Measurements from ENCODE around the gene ATP11C.
A peak's percentile ranks its signal among the peaks of the same experiment; 100 is the strongest.
"Not testable (repeated sequence)": the region's sequence is repeated elsewhere in the genome, so short reads cannot be mapped to it uniquely, and the experiment has no call there.

ATP11C gene

DNA sequence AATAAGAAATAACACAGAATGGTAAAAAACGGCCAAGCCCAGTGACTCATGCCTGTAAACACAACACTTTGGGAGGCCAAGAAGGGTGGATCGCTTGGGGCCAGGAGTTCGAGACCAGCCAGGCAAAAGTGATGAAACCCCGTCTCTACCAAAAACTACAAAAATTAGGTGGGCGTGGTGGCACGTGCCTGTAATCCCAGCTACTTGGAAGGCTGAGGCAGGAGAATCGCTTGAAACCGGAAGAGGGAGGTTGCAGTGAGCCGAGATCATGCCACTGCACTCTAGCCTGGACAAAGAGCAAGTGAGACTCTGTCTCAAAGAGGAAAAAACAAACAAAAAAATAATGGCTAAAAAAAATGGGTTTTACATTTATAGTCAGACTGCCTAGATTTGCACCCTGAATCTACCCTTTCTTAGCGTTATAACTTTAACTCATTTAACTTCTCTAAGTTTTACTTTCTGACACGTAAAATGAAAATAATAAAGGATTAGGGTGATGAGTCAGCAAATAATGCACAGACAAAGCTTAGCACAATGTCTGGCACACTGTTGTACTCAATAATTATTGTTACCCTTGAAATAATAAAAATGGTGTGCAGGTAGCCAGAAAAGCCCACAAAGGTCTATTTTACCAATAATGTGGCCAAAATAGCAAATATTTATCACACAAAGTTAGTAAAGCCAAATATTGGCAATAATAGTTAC is 55.0 kb downstream of the ATP11C start:
- in situ Hi-C loops (cut with MboI; ENCODE audit: low pct_unique_long_range_greater_than_20kb, low sequenced_read_pairs), result no loop called here
- no peak for DNase-seq

DNA sequence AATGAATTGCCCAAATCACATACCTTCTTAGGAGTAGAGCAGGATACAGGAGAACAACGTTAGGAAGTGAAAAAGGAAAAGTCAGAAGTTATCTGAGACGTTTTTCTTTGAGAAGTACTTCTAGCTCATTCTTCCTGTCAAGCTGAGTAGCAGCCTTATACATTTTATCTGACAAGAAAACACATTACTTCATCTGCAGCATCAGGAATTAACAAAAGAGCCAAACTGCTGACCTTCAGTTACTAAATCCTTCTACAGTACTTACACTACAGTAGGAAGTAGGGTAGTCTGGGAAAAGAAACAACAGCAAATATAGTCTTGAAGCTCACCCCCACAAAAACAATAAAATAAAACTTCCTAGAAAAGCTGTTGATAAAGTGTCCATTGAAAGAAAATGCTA is 57.0 kb downstream of the ATP11C start:
- no peak for DNase-seq
- in situ Hi-C loops (cut with MboI; ENCODE audit: low pct_unique_long_range_greater_than_20kb, low sequenced_read_pairs), result no loop called here

DNA sequence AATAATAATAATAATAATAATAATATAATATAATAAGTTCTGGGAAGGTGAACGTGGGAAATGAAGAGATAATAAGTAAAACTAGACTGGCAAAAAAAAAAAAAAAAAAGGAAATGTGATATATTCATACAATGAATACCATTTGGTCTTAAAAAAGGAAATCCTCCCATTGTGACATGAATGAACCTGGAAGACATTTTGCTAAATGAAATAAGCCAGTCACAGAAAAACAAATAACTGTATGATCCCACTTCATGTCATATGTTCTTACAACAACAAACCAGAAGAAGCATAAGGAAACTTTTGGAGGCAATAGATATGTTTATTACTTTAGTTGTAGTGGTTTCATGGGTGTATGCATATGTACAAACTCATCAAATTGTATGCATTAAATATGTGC is 63.1 kb downstream of the ATP11C start:
- in situ Hi-C loops (cut with MboI; ENCODE audit: low pct_unique_long_range_greater_than_20kb, low sequenced_read_pairs), result no loop called here
- DNase-seq, result no peak

DNA sequence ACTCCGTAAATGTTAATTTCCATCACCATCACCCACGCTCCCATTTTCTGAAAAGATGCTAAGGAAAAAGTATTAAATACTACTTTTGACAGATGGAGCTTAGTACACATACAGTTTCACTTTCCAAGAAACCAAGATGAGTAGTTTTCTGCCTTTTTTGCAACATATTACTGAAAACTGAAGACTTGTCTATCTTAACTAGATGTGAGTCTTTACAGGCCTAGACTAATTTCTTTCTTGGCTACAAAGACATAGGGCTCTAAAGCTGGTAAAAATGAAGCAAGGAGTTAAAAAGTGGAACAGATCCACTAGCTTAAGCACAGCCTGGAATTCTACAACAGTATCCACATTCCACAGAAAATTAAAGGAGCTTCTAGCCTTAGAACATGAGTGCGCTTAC is 68.2 kb downstream of the ATP11C start:
- no peak for DNase-seq
- in situ Hi-C loops (cut with MboI; ENCODE audit: low pct_unique_long_range_greater_than_20kb, low sequenced_read_pairs), result no loop called here

DNA sequence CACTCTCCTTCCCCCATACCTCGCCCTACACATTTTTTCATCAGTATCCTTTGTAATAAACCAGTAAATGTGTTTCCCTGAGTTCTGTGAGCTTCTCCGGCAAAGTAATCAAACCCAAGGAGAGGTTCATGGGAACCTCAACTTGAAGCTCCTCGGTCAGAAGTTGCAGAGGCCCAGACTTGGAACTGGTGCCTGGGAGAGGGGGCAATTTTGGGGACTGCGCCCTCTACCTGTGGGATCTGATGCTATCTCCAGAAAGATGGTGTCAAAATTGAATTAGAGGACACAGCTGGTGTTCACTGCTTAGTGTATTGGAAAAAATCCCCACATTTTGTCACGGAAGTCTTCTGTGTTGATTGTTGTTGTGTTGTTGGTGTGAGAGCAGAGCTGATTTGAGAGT is 70.6 kb downstream of the ATP11C start:
- in situ Hi-C loops (cut with MboI; ENCODE audit: low pct_unique_long_range_greater_than_20kb, low sequenced_read_pairs), result no loop called here
- peak; percentile 28 for DNase-seq

DNA sequence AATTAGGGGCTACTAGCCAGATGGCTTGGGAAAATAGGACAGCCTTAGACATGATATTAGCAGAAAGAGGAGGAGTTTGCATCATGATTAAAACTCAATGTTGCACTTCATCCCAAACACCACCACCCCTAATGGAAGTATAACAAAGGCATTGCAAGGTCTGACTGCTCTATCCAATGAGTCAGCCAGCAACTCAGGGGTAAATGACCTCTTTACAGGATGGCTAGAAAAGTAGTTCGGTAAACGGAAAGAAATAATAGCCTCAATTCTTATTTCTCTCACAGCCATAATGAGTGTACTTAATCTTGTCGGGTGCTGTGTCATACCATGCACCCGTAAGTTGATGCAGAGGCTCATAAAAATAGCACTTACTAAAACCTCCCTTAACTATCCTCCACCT is 76.0 kb downstream of the ATP11C start:
- DNase-seq; in situ Hi-C loops (cut with MboI; ENCODE audit: low pct_unique_long_range_greater_than_20kb, low sequenced_read_pairs): not testable (repeated sequence)

DNA sequence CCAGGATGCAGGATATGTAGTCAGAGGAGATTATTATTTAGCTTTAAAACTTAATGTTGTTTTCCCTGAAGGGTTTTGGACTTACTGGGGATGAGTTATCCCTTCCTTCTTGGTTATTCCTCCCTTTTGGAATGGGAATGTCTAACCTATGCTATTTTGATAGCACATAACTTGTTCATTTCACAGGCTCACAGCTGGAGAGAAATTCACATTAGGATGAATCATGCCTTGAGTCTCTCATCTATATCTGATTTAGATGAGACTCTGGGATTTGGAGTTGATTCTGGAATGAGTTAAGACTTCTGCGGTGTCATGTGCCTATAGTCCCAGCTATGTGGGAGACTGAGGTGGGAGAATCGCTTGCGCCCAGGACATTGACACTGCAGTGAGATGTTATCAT is 81.1 kb downstream of the ATP11C start:
- no peak for DNase-seq
- in situ Hi-C loops (cut with MboI; ENCODE audit: low pct_unique_long_range_greater_than_20kb, low sequenced_read_pairs), result no loop called here

DNA sequence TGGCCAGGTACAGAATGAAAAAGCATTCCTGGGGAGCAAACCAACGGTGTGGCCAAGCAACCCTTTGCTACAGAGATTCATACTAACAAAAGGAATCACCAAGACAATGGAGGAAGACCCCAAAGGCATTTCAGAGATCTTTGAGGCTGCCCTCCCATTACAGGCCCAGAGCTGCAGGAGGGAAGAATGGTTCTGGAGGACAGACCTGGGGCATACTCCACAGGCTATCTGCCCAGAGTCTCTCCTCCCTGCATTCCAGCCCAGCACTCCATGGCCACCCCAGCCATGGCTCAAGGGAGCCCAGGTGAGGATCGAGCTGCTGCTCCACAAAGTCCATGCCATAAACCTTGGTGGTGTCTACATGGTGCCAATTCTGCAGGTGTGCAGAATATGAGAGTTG is 81.9 kb downstream of the ATP11C start:
- DNase-seq, result no peak
- in situ Hi-C loops (cut with MboI; ENCODE audit: low pct_unique_long_range_greater_than_20kb, low sequenced_read_pairs), result no loop called here

DNA sequence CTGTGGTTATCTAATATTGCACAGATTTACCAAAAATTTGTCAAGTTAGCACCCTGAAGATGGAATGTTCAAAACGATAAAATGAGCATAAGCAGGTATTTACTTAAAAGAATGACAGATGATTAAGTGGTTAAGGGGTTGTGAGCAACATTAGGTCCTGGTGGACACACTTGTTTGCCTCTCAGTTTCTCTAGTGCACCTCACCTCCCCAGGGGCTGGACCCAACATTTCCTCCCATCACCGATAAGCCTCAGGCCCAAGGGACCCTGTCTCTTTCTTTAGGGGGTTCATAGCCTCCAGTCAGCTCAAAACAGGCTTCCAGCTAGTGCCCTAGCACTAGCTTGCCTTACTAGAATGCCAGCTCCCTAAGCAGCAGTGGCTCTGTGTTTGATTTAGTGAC is 88.0 kb downstream of the ATP11C start:
- in situ Hi-C loops (cut with MboI; ENCODE audit: low pct_unique_long_range_greater_than_20kb, low sequenced_read_pairs), result no loop called here

DNA sequence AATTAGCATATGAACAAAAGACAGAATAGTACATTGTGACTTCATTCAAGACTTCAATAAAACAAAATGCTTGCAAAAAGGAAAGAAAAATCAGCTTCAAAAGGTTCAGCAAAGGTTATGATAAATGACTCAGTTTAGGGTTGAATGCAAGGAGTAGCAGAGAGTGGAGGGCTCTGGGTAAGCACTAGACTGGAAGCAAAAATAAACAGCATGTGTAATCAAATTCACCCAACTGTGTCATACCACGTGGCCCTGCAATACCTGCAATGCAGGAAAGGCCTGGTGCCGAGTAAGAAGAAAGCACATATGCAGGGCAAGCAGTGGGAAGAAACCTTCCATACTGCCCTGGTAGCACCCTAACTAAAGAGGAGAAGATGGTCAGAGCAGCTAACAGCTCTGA is 88.7 kb downstream of the ATP11C start:
- in situ Hi-C loops (cut with MboI; ENCODE audit: low pct_unique_long_range_greater_than_20kb, low sequenced_read_pairs), result no loop called here
- no peak for DNase-seq

More for the DNA sequence above, 88.0 kb downstream of the ATP11C start:
- no peak for DNase-seq

DNA sequence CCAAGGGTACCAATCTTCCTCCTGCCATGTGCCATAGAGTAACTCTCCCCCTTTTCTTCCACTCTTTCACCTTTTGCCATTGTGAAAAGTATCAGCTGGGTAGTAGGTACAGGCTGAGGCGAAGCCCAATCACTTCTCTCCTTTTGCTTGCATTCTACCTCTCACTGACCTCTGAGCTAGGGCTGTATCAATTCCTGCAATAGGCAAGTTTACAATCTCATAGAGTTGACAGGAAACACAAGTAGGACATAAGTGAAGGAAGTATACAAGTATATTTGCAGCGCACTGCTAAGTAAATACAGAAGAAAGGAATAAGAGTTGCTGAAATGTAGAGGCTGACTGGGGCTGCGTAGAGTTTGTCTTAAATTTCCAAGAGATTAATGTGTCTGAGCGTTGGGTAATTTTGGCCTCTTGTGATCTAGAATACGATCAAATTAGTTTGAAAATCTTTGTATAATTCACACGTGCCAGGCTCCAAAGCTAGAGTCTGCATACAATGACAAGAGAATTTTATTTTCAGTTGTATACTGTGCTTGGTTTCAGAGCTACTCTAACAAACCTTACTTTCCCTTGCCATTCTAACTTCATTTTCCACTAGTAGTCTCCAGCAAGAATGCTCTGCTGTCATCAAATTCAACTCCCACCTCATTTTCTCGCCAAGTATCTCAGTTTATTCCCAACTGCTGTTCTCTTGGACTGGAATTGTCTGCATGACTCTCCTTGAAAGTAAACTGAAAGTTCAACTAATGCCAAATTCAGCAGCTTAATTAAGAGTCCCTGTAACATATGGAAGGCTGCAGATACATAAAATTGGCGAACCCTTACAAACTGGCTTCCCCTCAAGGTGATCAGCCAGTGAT is 90.3 kb downstream of the ATP11C start:
- in situ Hi-C loops (cut with MboI; ENCODE audit: low pct_unique_long_range_greater_than_20kb, low sequenced_read_pairs), result no loop called here
- DNase-seq, result no peak

DNA sequence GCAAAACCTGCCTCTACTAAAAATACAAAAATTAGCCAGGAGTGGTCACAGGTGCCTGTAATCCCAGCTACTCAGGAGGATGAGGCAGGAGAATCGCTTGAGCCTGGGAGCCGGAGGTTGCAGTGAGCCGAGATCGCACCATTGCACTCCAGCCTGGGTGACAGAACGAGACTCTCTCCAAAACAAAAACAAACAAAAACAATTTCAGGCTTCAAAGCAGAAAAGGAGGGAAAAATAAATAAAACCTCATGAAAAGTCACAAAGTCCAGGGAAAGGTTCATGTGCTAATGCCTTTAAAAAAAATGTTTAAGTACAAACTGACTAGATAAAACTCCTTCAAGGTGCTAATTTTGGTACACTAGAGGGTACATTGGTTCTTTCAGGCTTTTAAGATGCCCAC is 96.5 kb downstream of the ATP11C start:
- in situ Hi-C loops (cut with MboI; ENCODE audit: low pct_unique_long_range_greater_than_20kb, low sequenced_read_pairs); DNase-seq: not testable (repeated sequence)

DNA sequence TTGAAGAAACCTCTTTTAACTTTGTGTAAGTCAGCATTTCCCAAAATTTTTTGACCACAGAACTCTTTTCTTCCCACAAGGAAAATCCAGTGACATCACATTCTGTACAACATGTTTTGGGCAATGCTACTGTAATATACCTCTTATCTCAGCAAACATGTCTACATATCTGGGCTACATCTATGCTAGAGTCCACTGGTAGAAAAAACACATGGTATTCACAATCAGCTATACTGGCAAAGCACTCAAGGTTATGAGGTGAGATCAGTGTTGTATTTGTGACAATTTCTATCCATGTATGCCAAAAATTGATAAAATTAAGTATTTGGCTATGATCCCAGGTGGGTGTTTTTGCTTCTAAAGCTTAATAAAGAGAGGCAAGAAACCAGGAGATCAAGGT is 98.0 kb downstream of the ATP11C start:
- DNase-seq, result no peak

DNA sequence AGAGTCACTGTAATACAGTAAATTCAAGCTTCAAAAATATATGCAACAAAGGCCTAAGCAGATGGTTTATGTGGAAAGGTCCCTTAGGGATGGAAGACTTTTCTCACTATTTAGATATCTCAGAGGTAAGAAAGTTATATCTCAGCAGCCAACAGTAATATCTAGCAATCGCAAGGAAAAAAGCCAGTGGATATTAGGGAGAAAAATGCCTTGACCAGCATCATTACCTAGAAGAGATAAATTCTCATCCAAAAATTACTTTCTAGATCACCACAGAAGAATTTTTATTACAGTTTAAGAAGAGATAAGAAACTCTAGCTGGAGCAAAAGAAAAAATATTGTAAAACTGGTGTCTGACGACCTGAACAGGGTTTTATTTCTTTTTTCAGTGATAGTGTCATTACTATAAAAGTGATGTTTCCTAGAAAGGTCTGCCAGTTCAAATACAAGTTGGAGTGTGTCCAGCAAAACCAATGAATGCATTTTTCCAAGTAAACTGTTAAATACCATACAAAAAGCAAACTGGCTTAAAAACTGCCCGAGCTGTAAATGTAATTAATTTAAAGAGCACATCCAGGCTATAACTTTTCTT is 100.0 kb downstream of the ATP11C start:
- in situ Hi-C loops (cut with MboI; ENCODE audit: low pct_unique_long_range_greater_than_20kb, low sequenced_read_pairs), result no loop called here

More for the DNA sequence above, 98.0 kb downstream of the ATP11C start:
- in situ Hi-C loops (cut with MboI; ENCODE audit: low pct_unique_long_range_greater_than_20kb, low sequenced_read_pairs), result no loop called here

DNA sequence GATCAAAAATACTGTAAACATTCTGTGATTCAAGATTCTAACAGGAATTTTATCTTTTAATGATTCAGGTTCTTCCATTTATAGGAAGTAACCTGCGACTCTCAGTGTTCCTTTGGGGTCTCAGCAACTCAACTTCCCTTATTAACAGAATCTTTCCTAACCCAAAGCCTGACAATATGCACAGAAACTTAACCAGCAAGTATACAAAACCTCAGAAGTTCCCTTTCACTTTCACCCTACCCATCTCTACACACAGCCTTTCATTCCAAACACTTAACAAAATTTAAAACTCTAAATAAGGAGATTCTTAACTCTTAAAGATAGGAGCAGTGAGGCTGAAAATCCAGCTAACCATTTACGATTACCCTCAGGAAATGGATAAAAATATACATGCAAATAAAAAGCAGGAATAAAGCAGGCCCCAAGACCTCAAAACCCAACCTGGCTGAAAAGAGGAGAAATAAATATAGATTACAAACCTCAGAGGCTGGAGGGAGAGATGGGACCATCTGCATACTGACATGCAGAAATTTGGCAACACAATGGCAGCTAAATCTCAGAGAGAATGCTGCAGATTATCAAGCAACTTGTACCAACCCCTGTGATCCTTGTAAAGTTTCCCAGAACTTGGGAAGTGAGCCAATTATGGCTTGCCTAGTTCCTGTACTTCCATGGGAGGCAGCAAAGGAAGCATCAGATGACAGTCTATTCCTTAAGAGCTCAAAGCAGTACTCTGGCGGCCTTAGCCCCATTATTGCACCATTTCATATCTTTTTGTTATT is 101.0 kb downstream of the ATP11C start:
- peak; percentile 45 for DNase-seq
- in situ Hi-C loops (cut with MboI; ENCODE audit: low pct_unique_long_range_greater_than_20kb, low sequenced_read_pairs), result no loop called here

More for the DNA sequence above, 100.0 kb downstream of the ATP11C start:
- DNase-seq, result no peak

DNA sequence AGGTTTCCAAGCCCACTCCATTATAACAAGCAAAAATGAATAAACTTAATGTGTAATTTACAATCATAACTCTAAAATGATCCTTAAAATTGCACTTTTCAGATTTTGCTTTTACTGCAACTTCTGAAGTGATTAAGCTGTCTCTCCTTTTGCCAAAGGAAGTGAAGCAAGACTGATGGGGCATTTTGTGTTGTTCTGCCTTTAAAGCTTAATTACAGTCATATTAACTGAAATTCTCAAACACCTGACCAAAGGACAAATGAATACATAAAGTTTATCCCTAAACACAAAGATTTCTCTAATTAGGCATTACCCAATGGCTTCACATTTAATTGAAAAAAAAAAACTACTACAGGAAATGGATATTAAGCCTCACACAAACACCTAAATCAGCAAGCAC is 101.8 kb downstream of the ATP11C start:
- in situ Hi-C loops (cut with MboI; ENCODE audit: low pct_unique_long_range_greater_than_20kb, low sequenced_read_pairs), result no loop called here
- DNase-seq, result no peak

DNA sequence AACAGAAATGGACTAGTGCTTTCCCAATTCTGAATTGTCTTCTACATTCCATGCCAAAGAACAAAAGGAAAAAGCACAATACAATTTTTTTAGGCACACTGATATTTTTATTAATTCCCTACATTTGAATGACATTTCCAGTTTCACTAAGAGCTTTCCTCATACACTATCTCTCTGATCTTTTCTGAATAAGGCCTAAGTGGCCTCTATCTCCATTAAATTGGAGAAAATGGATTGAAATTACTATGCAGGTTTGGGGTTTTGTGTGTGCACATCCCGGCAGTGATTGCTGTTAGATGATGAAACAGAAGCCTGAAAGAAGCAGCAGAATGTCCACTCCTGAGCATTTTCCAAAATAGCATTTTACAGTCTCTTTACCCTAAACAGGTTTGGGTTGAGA is 104.0 kb downstream of the ATP11C start:
- no peak for DNase-seq
- in situ Hi-C loops (cut with MboI; ENCODE audit: low pct_unique_long_range_greater_than_20kb, low sequenced_read_pairs), result no loop called here

DNA sequence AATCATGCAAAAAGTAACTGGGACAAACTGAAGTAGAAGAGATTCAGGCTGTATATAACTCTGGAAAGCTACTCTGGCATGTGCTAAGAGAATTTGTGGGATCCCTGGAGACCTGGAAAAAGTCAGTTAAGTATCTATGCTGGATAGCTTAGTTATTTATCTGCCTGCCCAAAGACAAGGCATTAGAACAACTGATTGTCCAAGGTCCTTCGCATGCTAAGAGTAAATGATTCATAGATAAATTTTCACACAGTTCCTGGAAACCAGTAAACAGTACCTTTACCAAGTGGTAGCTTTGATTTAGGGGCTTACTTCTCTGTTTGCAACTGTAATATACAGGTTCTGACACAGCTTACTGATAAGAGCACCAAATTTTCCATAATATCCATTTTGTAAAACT is 104.8 kb downstream of the ATP11C start:
- DNase-seq, result no peak
- in situ Hi-C loops (cut with MboI; ENCODE audit: low pct_unique_long_range_greater_than_20kb, low sequenced_read_pairs), result no loop called here

All from KBM-7 (cell line).